DND-41 (cell line): Measurements from ENCODE around the gene TSTD2.

Experiments used
- CTCF ChIP-seq: IDR thresholded peaks from 2 replicates; pipeline ENCODE4 v1.5.1; 2012; ENCODE audit warnings: borderline replicate concordance, low read length, moderate library complexity, mild to moderate bottlenecking; ENCODE audit not compliant: poor library complexity, severe bottlenecking; ENCODE audit errors: extremely low read depth
- EZH2 ChIP-seq: IDR thresholded peaks from 3 replicates; pipeline ENCODE4 v1.6.1; 2012; ENCODE audit warnings: borderline replicate concordance, low read depth, mild to moderate bottlenecking, moderate library complexity, low read length, inconsistent platforms; ENCODE audit not compliant: severe bottlenecking

DNA sequence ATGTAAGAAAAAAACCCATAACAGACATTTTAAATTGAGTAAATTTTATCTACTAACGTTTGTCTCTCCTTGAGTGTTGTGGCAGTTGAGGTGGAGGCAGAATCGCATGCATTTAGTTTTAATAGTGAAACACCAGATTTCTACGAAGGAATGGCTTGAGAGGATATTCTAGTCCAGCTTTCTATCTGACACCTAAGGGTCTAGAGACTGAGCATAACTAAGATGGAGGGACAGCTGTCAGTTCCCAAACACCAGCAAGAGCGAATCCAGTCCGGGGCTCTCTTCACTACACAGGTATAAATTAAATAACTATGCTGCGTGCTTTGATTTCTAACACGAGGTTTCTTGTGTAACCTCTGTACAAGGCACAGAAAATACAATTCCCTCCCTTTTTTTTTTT, 1.9 kb upstream of the TSTD2 start:
- TF ChIP-seq CTCF (no peak), EZH2 (no peak)
